Ectodermal cell (in vitro differentiated cells): Measurements from ENCODE around the gene CEL.

Source experiments
- H3K27ac ChIP-seq: 2 replicates; pipeline ENCODE4 v1.7.0; 2013; ENCODE audit warnings: mild to moderate bottlenecking, low read depth, low read length; ENCODE audit not compliant: insufficient read depth, poor library complexity, severe bottlenecking
- H3K27me3 ChIP-seq: 2 replicates; pipeline ENCODE4 v1.7.0; 2013; ENCODE audit warnings: mild to moderate bottlenecking, low read length; ENCODE audit not compliant: insufficient read depth, control insufficient read depth, poor library complexity, severe bottlenecking
- H3K36me3 ChIP-seq: one replicate; pipeline ENCODE4 v1.7.0; 2013; ENCODE audit warnings: low read length; ENCODE audit not compliant: control insufficient read depth, insufficient read depth
- H3K4me1 ChIP-seq: one replicate; pipeline ENCODE4 v1.7.0; 2013; ENCODE audit warnings: low read length; ENCODE audit not compliant: control insufficient read depth, insufficient read depth
- H3K4me3 ChIP-seq: 2 replicates; pipeline ENCODE4 v1.7.0; 2013; ENCODE audit warnings: low read depth, low read length, control low read depth; ENCODE audit not compliant: insufficient read depth
- H3K9me3 ChIP-seq: 2 replicates; pipeline ENCODE4 v1.7.0; 2013; ENCODE audit warnings: mild to moderate bottlenecking, low read length, moderate library complexity; ENCODE audit not compliant: control insufficient read depth
- WGBS, 2 experiments: methylation state at CpG; one replicate each; pipeline ENCODE4 v1.1.7; 2013; ENCODE audit warnings: missing lambda C conversion rate in 2 of 2; 5-methylcytosine and 5-hydroxymethylcytosine counted together

CEL gene

DNA sequence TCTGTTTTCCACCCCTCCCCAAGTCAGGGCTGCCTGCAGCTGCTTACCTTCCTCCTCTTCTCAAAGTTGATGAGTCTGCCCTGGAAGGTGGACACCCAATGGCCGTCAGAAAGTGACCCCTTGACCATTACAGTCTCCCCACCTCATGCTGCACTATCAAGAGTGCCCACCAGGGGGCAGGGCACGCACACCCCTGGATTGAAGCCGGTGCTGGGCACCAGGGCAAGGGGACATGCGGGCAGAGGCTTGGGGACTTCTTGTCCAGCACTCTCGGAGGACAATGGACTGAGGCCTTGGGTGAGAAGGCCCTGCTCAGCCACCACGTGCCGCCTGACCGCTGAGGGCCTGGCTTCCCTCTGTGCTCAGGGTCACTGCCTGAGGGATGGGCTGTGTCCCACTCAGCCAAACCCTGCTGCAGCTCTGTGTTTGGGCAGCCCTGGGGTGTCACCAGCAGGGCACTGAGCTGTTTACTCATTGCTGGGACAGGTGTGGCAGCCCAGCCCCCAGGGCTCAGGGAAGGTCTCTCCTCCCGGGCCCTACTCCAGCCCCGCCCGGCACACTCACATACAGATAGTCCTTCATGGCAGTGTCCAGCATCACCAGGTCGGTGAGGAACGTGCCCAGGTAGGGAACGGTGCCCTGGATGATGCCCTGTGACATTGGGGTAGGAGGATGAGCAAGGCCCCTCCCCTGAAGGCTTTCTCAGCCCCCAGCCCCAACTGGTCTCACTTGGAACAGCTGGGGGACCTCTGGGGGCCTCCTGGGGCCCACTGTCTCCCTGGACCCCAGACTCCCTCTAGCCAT, 41.6 kb downstream of the CEL start:
- Histone ChIP-seq H3K4me1 (no peaks in the 10 kb centered on the region), H3K9me3 (no peaks in the 10 kb centered on the region), H3K4me3 (no peak overlapping the region), H3K27ac (no peak overlapping the region), H3K27me3 (no peaks in the 10 kb centered on the region), H3K36me3 (peaks cover 62% of the 10 kb centered on the region)
- WGBS, 2 experiments = 71 to 74% methylated on average over 14 of the region's 14 CpGs

GRCh38 chr9:133103987-133104505, 42.3 kb downstream of the CEL start:
- H3K9me3 ChIP-seq = no peaks in the 10 kb centered on the region
- no peaks in the 10 kb centered on the region for H3K4me1 ChIP-seq
- peaks cover 62% of the 10 kb centered on the region for H3K36me3 ChIP-seq
- no peak overlapping the region for H3K4me3 ChIP-seq
- H3K27me3 ChIP-seq = no peaks in the 10 kb centered on the region
- WGBS, 2 experiments = 91 to 96% methylated on average over 12 of the region's 12 CpGs
- no peak overlapping the region for H3K27ac ChIP-seq

GRCh38 chr9:133104718-133105460, 43.1 kb downstream of the CEL start:
- peaks cover 59% of the 10 kb centered on the region for H3K36me3 ChIP-seq
- H3K27me3 ChIP-seq = no peaks in the 10 kb centered on the region
- 95% methylated on average over 15 of the region's 15 CpGs for WGBS, 2 experiments
- no peaks in the 10 kb centered on the region for H3K4me1 ChIP-seq
- no peaks in the 10 kb centered on the region for H3K9me3 ChIP-seq
- no peak overlapping the region for H3K4me3 ChIP-seq
- H3K27ac ChIP-seq = no peak overlapping the region

GRCh38 chr9:133105461-133105770, 43.6 kb downstream of the CEL start:
- Histone ChIP-seq H3K27me3 (no peaks in the 10 kb centered on the region), H3K4me1 (no peaks in the 10 kb centered on the region), H3K36me3 (peaks cover 58% of the 10 kb centered on the region), H3K27ac (no peak overlapping the region), H3K9me3 (no peaks in the 10 kb centered on the region), H3K4me3 (no peak overlapping the region)
- 77 to 85% methylated on average over 7 of the region's 7 CpGs for WGBS, 2 experiments

DNA sequence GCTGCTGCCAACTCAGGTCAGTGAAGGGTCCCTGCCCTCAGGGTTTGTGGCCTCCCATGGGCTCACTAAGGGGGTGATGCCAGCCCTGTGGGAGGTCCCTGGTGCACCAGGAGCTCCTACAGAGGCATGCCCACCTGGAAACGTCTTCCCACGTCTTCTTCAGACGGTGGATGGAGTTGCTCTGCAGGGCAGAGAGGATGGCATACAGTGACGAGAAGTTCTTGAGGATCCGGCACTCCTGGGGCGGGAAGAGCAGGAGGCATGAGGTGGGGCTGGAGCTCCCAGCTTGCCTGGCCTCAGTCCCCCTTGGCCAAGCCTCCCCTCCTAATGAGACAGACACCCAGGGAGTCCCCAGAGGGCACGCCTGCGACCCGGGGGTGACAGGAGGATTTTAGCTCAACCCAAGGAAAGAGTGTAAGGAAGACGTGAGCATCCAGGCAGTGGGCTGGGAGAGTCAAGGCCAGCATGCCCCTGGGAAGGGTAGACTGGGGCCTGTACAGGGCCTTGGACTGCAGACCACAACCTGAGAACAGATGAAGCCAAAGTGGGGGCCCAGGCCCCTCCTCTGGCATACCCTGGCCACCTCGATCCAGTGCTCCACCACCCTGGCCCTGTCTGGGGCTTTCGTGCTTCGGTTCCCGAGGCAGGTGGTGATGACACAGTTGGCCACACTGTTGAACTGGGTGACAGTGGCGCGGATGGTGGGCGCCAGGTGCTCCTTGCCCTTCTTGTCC, 44.9 kb downstream of the CEL start:
- Histone ChIP-seq H3K27ac (no peak overlapping the region), H3K36me3 (peaks cover 48% of the 10 kb centered on the region), H3K4me1 (no peaks in the 10 kb centered on the region), H3K27me3 (no peaks in the 10 kb centered on the region), H3K4me3 (no peak overlapping the region), H3K9me3 (no peaks in the 10 kb centered on the region)
- WGBS, 2 experiments = 96% methylated on average over 17 of the region's 17 CpGs

DNA sequence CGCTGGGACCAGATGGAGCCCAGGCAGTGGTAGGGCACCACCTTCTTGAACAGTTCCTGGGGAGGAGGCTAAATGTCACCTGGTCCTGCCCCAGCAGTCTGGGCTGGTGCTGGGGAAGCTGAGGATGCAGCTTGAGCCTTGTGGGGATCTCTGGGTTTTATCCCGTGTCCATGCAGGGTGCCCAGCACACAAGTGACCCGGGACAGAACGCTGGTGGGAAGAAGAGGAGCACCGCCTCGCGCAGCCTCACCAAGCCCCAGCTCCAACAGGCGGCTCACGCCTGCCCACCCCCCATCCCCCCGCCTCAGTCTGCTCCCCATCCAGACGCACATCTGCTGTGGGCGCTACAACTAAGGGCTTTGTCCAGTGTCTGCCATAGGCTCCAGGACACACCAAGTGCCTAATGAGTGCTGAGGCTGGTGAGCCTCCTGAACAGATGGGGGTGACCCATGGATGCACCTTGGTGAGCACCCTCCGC, 45.5 kb downstream of the CEL start:
- no peaks in the 10 kb centered on the region for H3K9me3 ChIP-seq
- H3K4me1 ChIP-seq = no peaks in the 10 kb centered on the region
- 88 to 91% methylated on average over 13 of the region's 13 CpGs for WGBS, 2 experiments
- H3K27ac ChIP-seq = no peak overlapping the region
- H3K4me3 ChIP-seq = no peak overlapping the region
- H3K36me3 ChIP-seq = peaks cover 42% of the 10 kb centered on the region
- no peaks in the 10 kb centered on the region for H3K27me3 ChIP-seq

- Histone ChIP-seq H3K27ac (no peak overlapping the region), H3K4me1 (no peaks in the 10 kb centered on the region), H3K9me3 (no peaks in the 10 kb centered on the region), H3K4me3 (no peak overlapping the region), H3K36me3 (peaks cover 42% of the 10 kb centered on the region), H3K27me3 (no peaks in the 10 kb centered on the region)
- WGBS, 2 experiments = 90 to 91% methylated on average over 18 of the region's 18 CpGs
These were observed 46.4 kb downstream of the CEL start for GRCh38 chr9:133107961-133108793.

DNA sequence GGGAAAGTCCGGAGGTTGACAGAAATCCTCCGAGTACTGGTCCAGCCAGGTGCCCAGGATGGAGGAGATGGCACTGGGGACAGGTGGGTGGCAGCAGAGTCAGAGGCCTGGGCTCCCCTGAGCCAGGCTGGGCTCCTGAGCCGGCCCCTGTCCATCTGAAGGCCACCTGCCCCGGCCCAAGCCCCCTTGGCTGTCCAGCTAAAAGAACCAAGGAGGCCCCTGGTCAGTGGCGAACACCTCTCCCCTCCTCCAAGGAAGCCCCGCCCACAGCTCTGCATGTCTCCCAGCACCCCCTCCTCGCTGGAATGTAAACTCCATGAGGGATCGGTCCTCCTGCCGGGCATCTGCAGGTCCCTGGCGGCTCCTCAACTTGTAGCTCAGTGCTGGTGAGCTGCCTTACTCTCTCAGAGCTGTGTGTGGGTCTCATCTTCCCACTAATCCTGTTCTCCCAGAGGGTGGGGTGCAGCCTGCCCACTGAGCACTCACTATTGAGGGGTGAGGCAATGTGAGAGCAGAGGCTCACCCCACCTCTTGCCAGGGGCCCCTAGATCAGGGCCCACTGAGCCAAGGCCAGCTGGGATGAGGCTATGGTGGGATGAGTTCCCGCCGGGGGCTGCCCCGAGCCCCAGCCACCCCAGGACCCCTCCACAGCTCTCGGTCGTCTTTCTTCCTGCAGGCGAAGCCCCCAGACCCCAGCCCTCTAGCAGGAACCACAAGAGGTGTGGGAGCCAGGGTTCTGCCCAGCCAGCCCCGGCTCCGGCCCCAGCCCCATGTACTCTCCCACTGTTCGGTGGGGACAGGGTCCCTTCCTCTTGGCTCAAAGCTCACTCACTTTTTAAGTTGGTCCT, 47.2 kb downstream of the CEL start:
- H3K4me1 ChIP-seq = no peaks in the 10 kb centered on the region
- 93% methylated on average over 19 of the region's 19 CpGs for WGBS, 2 experiments

More for the DNA sequence above, 47.2 kb downstream of the CEL start:
- H3K9me3 ChIP-seq = no peaks in the 10 kb centered on the region
- no peak overlapping the region for H3K27ac ChIP-seq
- H3K4me3 ChIP-seq = no peak overlapping the region
- H3K27me3 ChIP-seq = no peaks in the 10 kb centered on the region
- H3K36me3 ChIP-seq = peaks cover 39% of the 10 kb centered on the region
